ENCODE measurements around the gene MYH15.

The MYH15 gene

DNA sequence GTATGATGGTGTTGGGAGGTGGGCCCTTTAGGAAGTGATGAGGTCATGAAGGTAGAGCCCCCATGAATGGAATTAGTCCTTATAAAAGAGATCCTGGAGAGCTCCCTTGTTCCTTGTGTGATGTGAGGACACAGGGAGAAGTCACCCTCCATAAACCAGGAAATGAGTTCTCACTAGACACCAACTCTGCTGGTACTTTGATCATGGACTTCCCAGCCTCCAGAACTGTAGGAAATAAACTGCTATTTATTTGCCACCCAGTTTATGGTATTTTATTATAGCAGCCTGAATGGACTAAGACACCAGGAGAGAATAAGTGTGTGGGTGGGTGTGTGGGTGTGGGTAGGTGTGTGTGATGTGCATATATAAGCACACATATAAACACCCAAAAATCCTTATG, 71.9 kb downstream of the MYH15 start:
- H2BK12ac ChIP-seq (ENCODE audit: low read length in 2 of 2) = no peak overlapping the region
- H3K4me2 ChIP-seq (ENCODE audit: low read length, poor library complexity, severe bottlenecking) = no peak overlapping the region
- H3K18ac ChIP-seq (ENCODE audit: low read depth in 1 of 2, low read length in 2 of 2) = no peak overlapping the region
- H2BK15ac ChIP-seq (ENCODE audit: low read depth, poor library complexity, severe bottlenecking) = no peak overlapping the region
- no peak overlapping the region for H3K9ac ChIP-seq (ENCODE audit: low read length)
- H3K27me3 ChIP-seq (ENCODE audit: control insufficient read depth in 1 of 2, insufficient read depth in 1 of 2, low read length in 2 of 2) = no peaks in the 10 kb centered on the region
- no peak overlapping the region for H4K91ac ChIP-seq (ENCODE audit: low read length)
- no peaks in the 10 kb centered on the region for H3K79me1 ChIP-seq (replicated peaks; ENCODE audit: low read length, poor library complexity, severe bottlenecking)
- no peak overlapping the region for H2AFZ ChIP-seq (ENCODE audit: low read depth, low read length)
- H2BK120ac ChIP-seq (ENCODE audit: low read depth, low read length) = no peak overlapping the region
- peaks cover 2% of the 10 kb centered on the region for H3K4me1 ChIP-seq (ENCODE audit: control insufficient read depth, insufficient read depth, low read depth, low read length)
- H2BK5ac ChIP-seq (ENCODE audit: low read depth, low read length, poor library complexity, severe bottlenecking) = no peak overlapping the region
- H2AK5ac ChIP-seq (ENCODE audit: low read length, severe bottlenecking) = no peak overlapping the region
- peaks cover 0 to 3% of the 10 kb centered on the region in 2 experiments for H3K36me3 ChIP-seq (ENCODE audit: control insufficient read depth in 1 of 2, insufficient read depth in 2 of 2, low read depth in 1 of 2, low read length in 2 of 2)
- DNase-seq = no peak
- H3K14ac ChIP-seq (ENCODE audit: low read length in 2 of 2) = no peak overlapping the region
- H3K4me3 ChIP-seq (ENCODE audit: insufficient read depth in 1 of 2, low read depth in 1 of 2, low read length in 2 of 2) = no peak overlapping the region
- no peaks in the 10 kb centered on the region for H3K9me3 ChIP-seq (ENCODE audit: control insufficient read depth, low read length)
- no peak overlapping the region for H4K8ac ChIP-seq (ENCODE audit: low read length)
- H3K27ac ChIP-seq (ENCODE audit: low read length, poor library complexity, severe bottlenecking) = no peak overlapping the region
- H3K4ac ChIP-seq (ENCODE audit: low read depth in 1 of 2, low read length in 2 of 2) = no peak overlapping the region
- H3K23ac ChIP-seq (ENCODE audit: low read length in 2 of 2) = no peak overlapping the region

DNA sequence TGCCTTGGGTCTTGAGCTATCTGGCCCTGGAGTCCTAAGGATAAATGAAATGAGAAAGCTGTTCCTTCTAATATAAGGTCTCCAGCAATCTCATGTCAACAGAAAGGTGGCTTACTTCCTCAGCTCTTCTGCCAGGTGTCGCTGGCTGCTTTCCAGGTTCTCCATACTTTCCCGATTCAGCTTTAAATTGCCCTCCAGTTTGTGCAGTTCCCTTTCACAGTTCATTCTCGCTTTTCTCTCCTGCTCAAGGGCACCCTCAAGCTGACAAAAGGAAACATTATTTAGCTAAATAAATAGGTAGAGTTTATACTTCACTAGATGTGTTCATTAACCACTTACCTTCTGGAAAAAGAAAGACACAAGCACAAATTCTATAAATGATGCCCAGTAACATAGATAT, 73.0 kb downstream of the MYH15 start:
- Histone ChIP-seq H3K36me3 (ENCODE audit: control insufficient read depth in 1 of 2, insufficient read depth in 2 of 2, low read depth in 1 of 2, low read length in 2 of 2) (peaks cover 0 to 3% of the 10 kb centered on the region in 2 experiments), H2BK15ac (ENCODE audit: low read depth, poor library complexity, severe bottlenecking) (no peak overlapping the region), H3K4me2 (ENCODE audit: low read length, poor library complexity, severe bottlenecking) (no peak overlapping the region), H3K4ac (ENCODE audit: low read depth in 1 of 2, low read length in 2 of 2) (no peak overlapping the region), H3K23ac (ENCODE audit: low read length in 2 of 2) (no peak overlapping the region), H3K27ac (ENCODE audit: low read length, poor library complexity, severe bottlenecking) (no peak overlapping the region), H2AFZ (ENCODE audit: low read depth, low read length) (no peak overlapping the region), H4K8ac (ENCODE audit: low read length) (no peak overlapping the region), H2BK12ac (ENCODE audit: low read length in 2 of 2) (no peak overlapping the region), H3K18ac (ENCODE audit: low read depth in 1 of 2, low read length in 2 of 2) (no peak overlapping the region), H2BK5ac (ENCODE audit: low read depth, low read length, poor library complexity, severe bottlenecking) (no peak overlapping the region), H3K79me1 (replicated peaks; ENCODE audit: low read length, poor library complexity, severe bottlenecking) (no peaks in the 10 kb centered on the region), H3K4me1 (ENCODE audit: control insufficient read depth, insufficient read depth, low read depth, low read length) (peaks cover 2% of the 10 kb centered on the region), H4K91ac (ENCODE audit: low read length) (no peak overlapping the region), H2BK120ac (ENCODE audit: low read depth, low read length) (no peak overlapping the region), H3K9me3 (ENCODE audit: control insufficient read depth, low read length) (no peaks in the 10 kb centered on the region), H3K9ac (ENCODE audit: low read length) (no peak overlapping the region), H3K27me3 (ENCODE audit: control insufficient read depth in 1 of 2, insufficient read depth in 1 of 2, low read length in 2 of 2) (no peaks in the 10 kb centered on the region), H3K14ac (ENCODE audit: low read length in 2 of 2) (no peak overlapping the region), H3K4me3 (ENCODE audit: insufficient read depth in 1 of 2, low read depth in 1 of 2, low read length in 2 of 2) (no peak overlapping the region), H2AK5ac (ENCODE audit: low read length, severe bottlenecking) (no peak overlapping the region)
- WGBS = 87% methylated on average over 2 of the region's 3 CpGs
- DNase-seq = no peak

DNA sequence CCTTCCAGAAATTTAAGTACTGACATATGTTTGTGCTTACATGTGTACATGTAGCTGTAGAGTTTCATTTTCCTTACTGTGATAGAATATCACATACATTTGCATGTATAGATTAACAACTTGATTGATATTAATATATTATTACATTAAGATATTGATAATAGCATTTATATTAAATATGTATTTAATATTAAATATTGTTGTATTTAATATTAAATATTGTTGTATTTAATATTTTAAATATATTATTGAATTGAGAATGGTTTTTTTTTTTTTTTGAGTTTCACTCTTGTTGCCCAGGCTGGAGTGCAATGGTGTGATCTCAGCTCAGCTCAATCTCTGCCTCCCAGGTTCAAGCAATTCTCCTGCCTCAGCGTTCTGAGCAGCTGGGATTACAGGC, 76.5 kb downstream of the MYH15 start:
- Histone ChIP-seq H3K14ac (ENCODE audit: low read length in 2 of 2) (no peak overlapping the region), H3K4me2 (ENCODE audit: low read length, poor library complexity, severe bottlenecking) (no peak overlapping the region), H3K23ac (ENCODE audit: low read length in 2 of 2) (no peak overlapping the region), H2BK120ac (ENCODE audit: low read depth, low read length) (no peak overlapping the region), H4K91ac (ENCODE audit: low read length) (no peak overlapping the region), H3K36me3 (ENCODE audit: control insufficient read depth in 1 of 2, insufficient read depth in 2 of 2, low read depth in 1 of 2, low read length in 2 of 2) (no peaks in the 10 kb centered on the region), H3K4me3 (ENCODE audit: insufficient read depth in 1 of 2, low read depth in 1 of 2, low read length in 2 of 2) (no peak overlapping the region), H2AK5ac (ENCODE audit: low read length, severe bottlenecking) (no peak overlapping the region), H2BK15ac (ENCODE audit: low read depth, poor library complexity, severe bottlenecking) (no peak overlapping the region), H3K18ac (ENCODE audit: low read depth in 1 of 2, low read length in 2 of 2) (no peak overlapping the region), H4K8ac (ENCODE audit: low read length) (no peak overlapping the region), H2BK12ac (ENCODE audit: low read length in 2 of 2) (no peak overlapping the region), H3K4ac (ENCODE audit: low read depth in 1 of 2, low read length in 2 of 2) (no peak overlapping the region), H3K79me1 (replicated peaks; ENCODE audit: low read length, poor library complexity, severe bottlenecking) (no peaks in the 10 kb centered on the region), H3K27me3 (ENCODE audit: control insufficient read depth in 1 of 2, insufficient read depth in 1 of 2, low read length in 2 of 2) (no peaks in the 10 kb centered on the region), H3K4me1 (ENCODE audit: control insufficient read depth, insufficient read depth, low read depth, low read length) (no peaks in the 10 kb centered on the region), H2AFZ (ENCODE audit: low read depth, low read length) (no peak overlapping the region), H3K9ac (ENCODE audit: low read length) (no peak overlapping the region), H2BK5ac (ENCODE audit: low read depth, low read length, poor library complexity, severe bottlenecking) (no peak overlapping the region), H3K27ac (ENCODE audit: low read length, poor library complexity, severe bottlenecking) (no peak overlapping the region), H3K9me3 (ENCODE audit: control insufficient read depth, low read length) (no peaks in the 10 kb centered on the region)
- no peak for DNase-seq
- 56% methylated on average over 1 of the region's 1 CpG for WGBS

DNA sequence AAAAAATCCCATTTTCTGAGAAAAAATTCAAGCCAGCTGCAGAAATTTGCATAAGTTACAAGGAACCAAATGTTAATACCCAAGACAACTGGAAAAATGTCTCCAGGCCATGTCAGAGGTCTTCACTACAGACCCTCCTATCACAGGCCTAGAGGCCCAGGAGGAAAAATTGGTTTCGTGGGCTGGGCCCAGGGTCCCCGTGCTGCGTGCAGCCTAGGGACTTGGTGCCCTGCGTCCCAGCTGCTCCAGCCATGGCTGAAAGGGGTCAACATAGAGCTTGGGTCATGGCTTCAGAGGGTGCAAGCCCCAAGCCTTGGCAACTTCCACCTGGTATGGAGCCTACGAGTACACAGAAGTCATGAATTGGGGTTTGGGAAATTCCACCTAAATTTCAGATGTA, 78.0 kb downstream of the MYH15 start:
- H3K4ac ChIP-seq (ENCODE audit: low read depth in 1 of 2, low read length in 2 of 2) = no peak overlapping the region
- no peak overlapping the region for H2BK15ac ChIP-seq (ENCODE audit: low read depth, poor library complexity, severe bottlenecking)
- H2BK120ac ChIP-seq (ENCODE audit: low read depth, low read length) = no peak overlapping the region
- WGBS = 80% methylated on average over 5 of the region's 5 CpGs
- no peaks in the 10 kb centered on the region for H3K4me1 ChIP-seq (ENCODE audit: control insufficient read depth, insufficient read depth, low read depth, low read length)
- no peaks in the 10 kb centered on the region for H3K27me3 ChIP-seq (ENCODE audit: control insufficient read depth in 1 of 2, insufficient read depth in 1 of 2, low read length in 2 of 2)
- H3K4me2 ChIP-seq (ENCODE audit: low read length, poor library complexity, severe bottlenecking) = no peak overlapping the region
- H2BK5ac ChIP-seq (ENCODE audit: low read depth, low read length, poor library complexity, severe bottlenecking) = no peak overlapping the region
- no peaks in the 10 kb centered on the region for H3K36me3 ChIP-seq (ENCODE audit: control insufficient read depth in 1 of 2, insufficient read depth in 2 of 2, low read depth in 1 of 2, low read length in 2 of 2)
- no peak overlapping the region for H2BK12ac ChIP-seq (ENCODE audit: low read length in 2 of 2)
- H3K9ac ChIP-seq (ENCODE audit: low read length) = no peak overlapping the region
- DNase-seq = no peak
- no peak overlapping the region for H3K18ac ChIP-seq (ENCODE audit: low read depth in 1 of 2, low read length in 2 of 2)
- no peak overlapping the region for H3K14ac ChIP-seq (ENCODE audit: low read length in 2 of 2)
- no peak overlapping the region for H4K8ac ChIP-seq (ENCODE audit: low read length)
- no peaks in the 10 kb centered on the region for H3K9me3 ChIP-seq (ENCODE audit: control insufficient read depth, low read length)
- H3K27ac ChIP-seq (ENCODE audit: low read length, poor library complexity, severe bottlenecking) = no peak overlapping the region
- no peak overlapping the region for H3K23ac ChIP-seq (ENCODE audit: low read length in 2 of 2)
- no peak overlapping the region for H2AK5ac ChIP-seq (ENCODE audit: low read length, severe bottlenecking)
- H4K91ac ChIP-seq (ENCODE audit: low read length) = no peak overlapping the region
- no peak overlapping the region for H3K4me3 ChIP-seq (ENCODE audit: insufficient read depth in 1 of 2, low read depth in 1 of 2, low read length in 2 of 2)
- H3K79me1 ChIP-seq (replicated peaks; ENCODE audit: low read length, poor library complexity, severe bottlenecking) = no peaks in the 10 kb centered on the region
- no peak overlapping the region for H2AFZ ChIP-seq (ENCODE audit: low read depth, low read length)
